ENCODE measurements around the gene MCF2L2.
"Not testable (repeated sequence)": the region's sequence is repeated elsewhere in the genome, so short reads cannot be mapped to it uniquely, and the experiment has no call there.

Gene MCF2L2

DNA sequence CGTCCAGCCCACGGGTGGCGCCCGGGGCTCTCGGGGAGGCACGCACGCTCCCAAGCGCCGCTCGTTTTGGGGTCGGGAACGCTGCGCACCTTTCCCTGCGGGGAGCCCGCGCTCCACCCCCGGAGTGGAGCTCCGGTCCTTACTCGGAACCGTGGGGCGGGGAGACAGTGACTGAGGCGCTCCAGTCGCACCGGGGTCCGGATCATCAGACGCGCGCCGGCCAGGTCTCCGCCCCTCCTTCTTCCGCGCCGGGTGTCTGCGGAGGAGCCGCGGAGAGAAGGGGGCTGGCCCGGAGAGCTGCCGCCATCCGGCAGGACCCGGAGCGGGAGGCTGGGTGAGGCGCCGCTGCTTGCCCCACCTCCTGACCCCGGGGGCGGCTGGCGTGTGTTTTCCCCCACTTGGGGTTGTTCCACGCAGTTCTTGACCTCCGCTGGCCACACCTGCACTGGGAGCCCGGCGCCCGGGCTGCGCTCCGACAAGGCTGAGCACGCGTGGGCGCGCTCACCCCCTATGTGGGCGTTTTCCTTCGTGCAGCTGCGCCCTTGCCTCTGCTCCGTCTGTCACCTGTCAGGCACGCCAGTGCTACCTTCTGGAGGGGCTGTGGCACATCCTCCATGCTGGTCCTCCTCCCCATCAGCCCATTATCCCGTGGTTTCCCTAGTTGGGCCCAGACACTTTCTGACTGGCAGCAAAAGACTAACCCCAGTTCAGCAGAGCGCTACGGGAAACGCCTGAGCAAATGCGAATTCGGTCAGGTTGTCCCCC lies at the start of gene MCF2L2:
Gene MCF2L2, minus strand, starts transcription at position 173 of the 765 bp plus-strand sequence. CDS start 642 bp downstream, outside the sequence.
- TF ChIP-seq, protein P1, sequence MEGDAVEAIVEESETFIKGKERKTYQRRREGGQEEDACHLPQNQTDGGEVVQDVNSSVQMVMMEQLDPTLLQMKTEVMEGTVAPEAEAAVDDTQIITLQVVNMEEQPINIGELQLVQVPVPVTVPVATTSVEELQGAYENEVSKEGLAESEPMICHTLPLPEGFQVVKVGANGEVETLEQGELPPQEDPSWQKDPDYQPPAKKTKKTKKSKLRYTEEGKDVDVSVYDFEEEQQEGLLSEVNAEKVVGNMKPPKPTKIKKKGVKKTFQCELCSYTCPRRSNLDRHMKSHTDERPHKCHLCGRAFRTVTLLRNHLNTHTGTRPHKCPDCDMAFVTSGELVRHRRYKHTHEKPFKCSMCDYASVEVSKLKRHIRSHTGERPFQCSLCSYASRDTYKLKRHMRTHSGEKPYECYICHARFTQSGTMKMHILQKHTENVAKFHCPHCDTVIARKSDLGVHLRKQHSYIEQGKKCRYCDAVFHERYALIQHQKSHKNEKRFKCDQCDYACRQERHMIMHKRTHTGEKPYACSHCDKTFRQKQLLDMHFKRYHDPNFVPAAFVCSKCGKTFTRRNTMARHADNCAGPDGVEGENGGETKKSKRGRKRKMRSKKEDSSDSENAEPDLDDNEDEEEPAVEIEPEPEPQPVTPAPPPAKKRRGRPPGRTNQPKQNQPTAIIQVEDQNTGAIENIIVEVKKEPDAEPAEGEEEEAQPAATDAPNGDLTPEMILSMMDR (conservative IDR thresholded peaks at IDR 0.05; ENCODE audit: low read depth, low read length) = no peak
- no peak for DNase-seq (ENCODE audit: low read depth)
- peak within 1 kb of the TSS; percentile 61 for H3K4me3 ChIP-seq (ENCODE audit: low read length)

- TF ChIP-seq, protein P1 (conservative IDR thresholded peaks at IDR 0.05; ENCODE audit: low read depth, low read length) = no peak
- DNase-seq (ENCODE audit: low read depth) = no peak
- H3K4me3 ChIP-seq (ENCODE audit: low read length) = no peak overlapping the region
Observed at GRCh38 chr3:183477801-183478456, 49.5 kb upstream of the MCF2L2 start.

DNA sequence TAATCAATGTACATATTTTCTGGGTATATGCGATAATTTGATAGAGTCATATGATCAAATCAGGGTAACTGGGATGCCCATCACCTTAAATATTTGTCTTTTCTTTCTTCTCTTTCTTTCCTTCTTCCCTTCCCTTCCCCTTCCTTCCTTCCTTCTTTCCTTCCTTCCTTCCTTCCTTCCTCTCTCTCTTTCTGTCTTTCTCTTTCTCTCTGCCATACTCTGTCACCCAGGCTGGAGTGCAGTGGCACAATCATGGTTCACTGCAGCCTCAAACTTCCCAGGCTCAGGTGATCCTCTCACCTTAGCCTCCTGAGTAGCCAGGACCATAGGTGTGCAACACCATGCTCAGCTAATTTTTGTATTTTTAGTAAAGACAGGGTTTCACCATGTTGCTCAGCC lies 47.3 kb upstream of the MCF2L2 start:
- DNase-seq (ENCODE audit: low read depth); H3K4me3 ChIP-seq (ENCODE audit: low read length): not testable (repeated sequence)

- no peak overlapping the region for H3K4me3 ChIP-seq (ENCODE audit: low read length)
- no peak for DNase-seq (ENCODE audit: low read depth)
- TF ChIP-seq, protein P1 (conservative IDR thresholded peaks at IDR 0.05; ENCODE audit: low read depth, low read length) = no peak
Observed at GRCh38 chr3:183475016-183475763, 46.8 kb upstream of the MCF2L2 start.

DNA sequence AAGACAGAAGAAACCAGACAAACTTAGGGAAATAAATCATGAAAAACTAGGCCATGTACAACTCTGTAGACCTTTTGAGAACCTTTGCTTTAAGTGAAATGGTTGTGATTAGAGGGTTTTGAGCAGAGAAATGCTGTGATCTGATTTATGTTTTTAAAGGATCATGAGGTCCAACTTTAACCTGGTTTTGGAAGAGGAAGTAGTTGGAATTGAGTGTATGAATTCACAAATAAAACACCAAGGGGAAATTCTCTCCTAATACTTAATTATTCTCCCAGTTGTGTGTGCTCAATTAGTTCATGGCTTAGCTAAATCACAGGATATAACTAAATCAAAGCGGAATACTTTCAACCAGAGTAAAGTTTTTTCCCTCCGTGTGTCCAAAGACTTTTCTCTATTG lies 45.5 kb upstream of the MCF2L2 start:
- no peak overlapping the region for H3K4me3 ChIP-seq (ENCODE audit: low read length)
- TF ChIP-seq, protein P1 (conservative IDR thresholded peaks at IDR 0.05; ENCODE audit: low read depth, low read length) = no peak
- no peak for DNase-seq (ENCODE audit: low read depth)

DNA sequence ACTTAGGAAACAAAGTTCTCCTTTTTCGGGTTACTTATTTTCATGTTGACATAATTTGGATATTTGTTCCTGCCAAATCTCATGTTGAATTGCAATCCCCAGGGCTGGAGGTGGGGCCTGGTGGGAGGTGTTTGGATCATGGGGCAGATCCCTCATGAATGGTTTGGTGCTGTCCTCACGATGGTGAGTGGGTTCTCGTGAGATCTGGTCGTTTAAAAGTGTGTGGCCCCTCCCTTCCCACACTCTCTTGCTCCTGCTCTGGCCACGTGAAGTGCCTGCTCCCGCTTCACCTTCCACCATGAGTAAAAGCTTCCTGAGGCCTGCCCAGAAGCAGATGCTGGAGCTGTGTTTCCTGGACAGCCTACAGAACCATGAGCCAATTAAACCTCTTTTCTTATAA lies 43.7 kb upstream of the MCF2L2 start:
- TF ChIP-seq, protein P1 (conservative IDR thresholded peaks at IDR 0.05; ENCODE audit: low read depth, low read length) = no peak
- H3K4me3 ChIP-seq (ENCODE audit: low read length) = no peak overlapping the region
- no peak for DNase-seq (ENCODE audit: low read depth)

DNA sequence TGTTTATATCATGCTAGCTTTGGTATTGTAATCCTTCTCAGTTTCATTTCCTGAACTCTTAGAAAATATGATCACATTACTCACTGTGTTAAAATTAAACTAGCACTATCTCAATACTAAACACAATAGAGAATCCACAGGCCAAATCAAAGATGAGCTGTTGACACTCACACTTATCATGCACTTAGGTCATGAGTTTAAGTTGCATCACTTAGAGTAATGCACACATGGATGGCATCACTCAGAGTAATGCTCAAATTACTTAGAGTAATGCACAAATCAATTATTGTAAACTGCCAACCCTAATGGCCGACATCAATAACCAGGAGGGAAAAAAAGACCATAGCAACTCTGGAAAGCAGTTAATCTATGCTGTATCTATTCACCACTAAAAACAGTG lies 40.0 kb upstream of the MCF2L2 start:
- TF ChIP-seq, protein P1 (conservative IDR thresholded peaks at IDR 0.05; ENCODE audit: low read depth, low read length) = no peak
- no peak for DNase-seq (ENCODE audit: low read depth)
- H3K4me3 ChIP-seq (ENCODE audit: low read length) = no peak overlapping the region
